CD4-positive, alpha-beta T cell (primary cell): ENCODE results near the gene CPNE1. TPM values are rescaled to one million over a fixed set of nuclear protein-coding genes. Genes with fewer than 3 reads are reported as not detected.
A peak's percentile ranks its signal among the peaks of the same experiment; 100 is the strongest.

Experiments
- ATAC-seq: fragments of 200-7000 bp; cut with Tn5 transposase; one replicate; pipeline ENCODE4 v1.10.0; 2022; ENCODE audit warnings: mild to moderate bottlenecking; ENCODE audit not compliant: poor library complexity
- CTCF ChIA-PET: fragments of 350-600 bp; sonication (Branson Sonifier 250); formaldehyde crosslinking; loops from one replicate; lab custom pipeline; 2021; ENCODE audit warnings: antibody characterized with exemption, inconsistent platforms; lab: Charles Lee
- POLR2A ChIA-PET: fragments of 350-600 bp; sonication (Branson Sonifier 250); formaldehyde crosslinking; loops from one replicate; lab custom pipeline; 2021; ENCODE audit warnings: antibody characterized with exemption, inconsistent platforms; lab: Charles Lee
- DNase-seq, 14 experiments: peaks; one replicate each; pipeline ENCODE4 v3.0.0-alpha.2; 2013 to 2020; ENCODE audit warnings: mixed read lengths in 2 of 14
- H3K27ac ChIP-seq, 2 donors: one replicate each; pipeline versions ENCODE4 v1.5.1 to v1.7.0; 2013; ENCODE audit warnings: low read length in 2 of 2, low read depth in 1 of 2, mild to moderate bottlenecking in 1 of 2
- H3K27me3 ChIP-seq, 2 experiments: 1 replicate in 1 of 2; 2 replicates in 1 of 2; pipeline versions ENCODE4 v1.6.1 to v1.7.0; 2013; ENCODE audit warnings: low read length in 2 of 2, control low read depth in 1 of 2, mild to moderate bottlenecking in 1 of 2, moderate library complexity in 1 of 2; ENCODE audit not compliant: insufficient read depth in 2 of 2, control insufficient read depth in 1 of 2
- H3K36me3 ChIP-seq: one replicate; pipeline ENCODE4 v1.6.1; 2013; ENCODE audit warnings: low read length, control low read depth; ENCODE audit not compliant: insufficient read depth
- H3K4me1 ChIP-seq: one replicate; pipeline ENCODE4 v1.6.1; 2013; ENCODE audit warnings: low read length, control low read depth; ENCODE audit not compliant: insufficient read depth
- H3K4me3 ChIP-seq: one replicate; pipeline ENCODE4 v1.5.1; 2013; ENCODE audit warnings: mild to moderate bottlenecking, low read length, moderate library complexity
- H3K9me3 ChIP-seq, 2 experiments: 1 replicate in 1 of 2; 2 replicates in 1 of 2; pipeline versions ENCODE4 v1.6.1 to v1.7.0; 2013; ENCODE audit warnings: low read length in 2 of 2, mild to moderate bottlenecking in 2 of 2, control low read depth in 1 of 2, moderate library complexity in 1 of 2; ENCODE audit not compliant: control insufficient read depth in 1 of 2, insufficient read depth in 1 of 2
- H3K27ac Mint-ChIP-seq: one replicate; pipeline ENCODE4 v1.8.0; 2020; ENCODE audit warnings: mixed read lengths
- H3K27me3 Mint-ChIP-seq: one replicate; pipeline ENCODE4 v1.8.0; 2021; ENCODE audit warnings: mixed read lengths
- H3K36me3 Mint-ChIP-seq: one replicate; pipeline ENCODE4 v1.8.0; 2021; ENCODE audit warnings: low read depth, mixed read lengths
- H3K4me1 Mint-ChIP-seq: one replicate; pipeline ENCODE4 v1.8.0; 2021; ENCODE audit warnings: low read depth, mixed read lengths
- H3K4me3 Mint-ChIP-seq: one replicate; pipeline ENCODE4 v1.8.0; 2020; ENCODE audit warnings: mild to moderate bottlenecking, mixed read lengths
- H3K9me3 Mint-ChIP-seq: one replicate; pipeline ENCODE4 v1.8.0; 2020; ENCODE audit warnings: mixed read lengths
- CTCF ChIP-seq: fragments of 200-600 bp; IDR thresholded peaks from one replicate; pipeline ENCODE4 v1.8.0; 2022; ENCODE audit warnings: antibody characterized with exemption, mild to moderate bottlenecking
- intact Hi-C, 2 experiments: fragments of 100-400 bp; cut with DNase I in 1 of 2; cut with micrococcal nuclease in 1 of 2; formaldehyde crosslinking; loops; one replicate each; pipeline versions ENCODE4 v1.15.1 to v1.9.0; 2023 to 2025; cut with DNase I, micrococcal nuclease
- total RNA-seq, 174 experiments: library from RNA in 2 of 174; stranded (reverse) in 2 of 174; gene quantifications; one replicate each; pipeline ENCODE4 v1.2.3 and lab custom pipeline; 2021 to 2026

The CPNE1 gene
- total RNA-seq, 2 experiments from 2014 or later = 146 to 153 TPM

- DNase-seq (no peak), ATAC-seq (no peak)
- H3K27me3 Mint-ChIP-seq = no peaks in the 10 kb centered on the region
- intact Hi-C loops = loop anchor here in 1 of 2 experiments (2.0 kb wide), 1 partner anchor 81 kb away; no protein-coding TSS in a partner anchor
- no peak overlapping the region for H3K27ac Mint-ChIP-seq
- CTCF ChIA-PET = interaction anchor here (1.0 kb wide), 1 partner anchor 118 kb away, joined by 3 read pairs; no protein-coding TSS in a partner anchor
- Histone ChIP-seq H3K27ac (no peak overlapping the region), H3K4me3 (no peak overlapping the region), H3K27me3 (no peaks in the 10 kb centered on the region), H3K36me3 (peaks cover 13% of the 10 kb centered on the region), H3K4me1 (peaks cover 35% of the 10 kb centered on the region), H3K9me3 (no peaks in the 10 kb centered on the region)
- H3K4me1 Mint-ChIP-seq = peaks cover 30% of the 10 kb centered on the region
- H3K9me3 Mint-ChIP-seq = no peaks in the 10 kb centered on the region
- H3K36me3 Mint-ChIP-seq = peaks cover 21% of the 10 kb centered on the region
- no peak overlapping the region for H3K4me3 Mint-ChIP-seq
- no peak for TF ChIP-seq CTCF
- POLR2A ChIA-PET = interaction anchor here (4.2 to 6.8 kb wide), 2 partner anchors 41 to 79 kb away, joined by 21 to 147 read pairs; partner anchors contain the start of genes CPNE1, NFS1, RBM12 and ROMO1
Observed at GRCh38 chr20:35621560-35621946, 43.1 kb downstream of the CPNE1 start.

GRCh38 chr20:35620818-35621559 is 43.7 kb downstream of the CPNE1 start:
- peaks cover 7% of the 10 kb centered on the region for H3K36me3 ChIP-seq
- intact Hi-C loops = loop anchor here in 1 of 2 experiments (2.0 kb wide), 1 partner anchor 82 kb away; no protein-coding TSS in a partner anchor
- no peak overlapping the region for H3K4me3 ChIP-seq
- H3K27ac Mint-ChIP-seq = peak overlapping the region; percentile 36
- DNase-seq (no peak), ATAC-seq (no peak)
- H3K4me1 ChIP-seq = peaks cover 36% of the 10 kb centered on the region
- no peaks in the 10 kb centered on the region for H3K9me3 ChIP-seq
- no peaks in the 10 kb centered on the region for H3K9me3 Mint-ChIP-seq
- no peak for TF ChIP-seq CTCF
- H3K36me3 Mint-ChIP-seq = peaks cover 15% of the 10 kb centered on the region
- H3K27ac ChIP-seq = no peak overlapping the region
- H3K27me3 Mint-ChIP-seq = no peaks in the 10 kb centered on the region
- no peaks in the 10 kb centered on the region for H3K27me3 ChIP-seq
- peak overlapping the region; percentile 38 for H3K4me3 Mint-ChIP-seq
- ChIA-PET POLR2A (interaction anchor here (4.2 to 6.8 kb wide), 2 partner anchors 41 to 79 kb away, joined by 21 to 147 read pairs; partner anchors contain the start of genes CPNE1, NFS1, RBM12 and ROMO1), CTCF (interaction anchor here (0.5 to 4.4 kb wide), 4 partner anchors 19 to 1001 kb away, joined by 3 to 57 read pairs (median 16); partner anchors contain the start of genes CPNE1 and RBM12)
- H3K4me1 Mint-ChIP-seq = peaks cover 35% of the 10 kb centered on the region

GRCh38 chr20:35619196-35620095 is 45.3 kb downstream of the CPNE1 start:
- H3K36me3 ChIP-seq = no peaks in the 10 kb centered on the region
- DNase-seq (peak; percentile 50 to 91 (median 68)), ATAC-seq (peak; percentile 9)
- H3K27me3 ChIP-seq = no peaks in the 10 kb centered on the region
- ChIA-PET POLR2A (interaction anchor here (0.7 to 6.8 kb wide), 15 partner anchors 10 to 1899 kb away, joined by 3 to 147 read pairs (median 7); partner anchors contain the start of genes CEP250, CPNE1, NFS1 and PHF20), CTCF (interaction anchor here (0.6 to 4.4 kb wide), 27 partner anchors 13 to 172 kb away, joined by 3 to 57 read pairs (median 4); partner anchors contain the start of genes CPNE1, ERGIC3, NFS1 and RBM12)
- H3K4me3 ChIP-seq = peak overlapping the region; percentile 66
- H3K9me3 Mint-ChIP-seq = no peaks in the 10 kb centered on the region
- intact Hi-C loops = loop anchor here (1.0 to 10.0 kb wide), 9 partner anchors 45 to 1627 kb away; partner anchors contain the start of genes ACSS2 (in 1 of the 2), CPNE1 (in 1 of the 2), ERGIC3 (in 1 of the 2) and GGT7 (in 1 of the 2)
- H3K36me3 Mint-ChIP-seq = peaks cover 7% of the 10 kb centered on the region
- peak overlapping the region in 1 of 2 donors; percentile 15 for H3K27ac ChIP-seq
- H3K4me1 ChIP-seq = peaks cover 45% of the 10 kb centered on the region
- peak overlapping the region; percentile 91 for H3K4me3 Mint-ChIP-seq
- H3K4me1 Mint-ChIP-seq = peaks cover 39% of the 10 kb centered on the region
- no peaks in the 10 kb centered on the region for H3K27me3 Mint-ChIP-seq
- H3K27ac Mint-ChIP-seq = peak overlapping the region; percentile 94
- TF ChIP-seq CTCF = peak; percentile 59
- H3K9me3 ChIP-seq = no peaks in the 10 kb centered on the region
